ENCODE measurements around the gene ADPRHL1.

GRCh38 chr13:113432506-113433270 lies 20.6 kb downstream of the ADPRHL1 start:
- TF ChIP-seq CTCF (IDR thresholded peaks at IDR 0.05; ENCODE audit: extremely low read depth in 1 of 2, insufficient read depth in 1 of 2, low read depth in 1 of 2, low read length in 2 of 2) (no peak), MAX (IDR thresholded peaks at IDR 0.05; ENCODE audit: insufficient read depth, insufficient read length) (no peak), POLR2AphosphoS5 (IDR thresholded peaks at IDR 0.05; ENCODE audit: insufficient read depth, low read depth, low read length) (no peak), POLR2A (IDR thresholded peaks at IDR 0.05; ENCODE audit: low read depth, low read length) (no peak), EZH2 (IDR thresholded peaks at IDR 0.05; ENCODE audit: borderline replicate concordance, low read depth, low read length, severe bottlenecking) (no peak), MYC (IDR thresholded peaks at IDR 0.05; ENCODE audit: low read depth, low read length) (no peak)

Data from endothelial cell of umbilical vein (primary cell).